HCT116 (cell line): ENCODE results near the gene IGFLR1.

Experiments used
- ATF3 ChIP-seq: IDR thresholded peaks from 2 replicates; pipeline ENCODE4 v1.6.1; 2012
- CTCF ChIP-seq, 3 experiments: fragments of 200-600 bp in 1 of 3; sonication (generic) in 1 of 3; IDR thresholded peaks in 2 of 3; conservative IDR thresholded peaks in 1 of 3; 2 replicates each; pipeline ENCODE4 v1.5.1; 2012 to 2017; ENCODE audit warnings: low read depth in 2 of 3, low read length in 2 of 3, antibody characterized with exemption in 1 of 3, borderline replicate concordance in 1 of 3, control low read depth in 1 of 3, mild to moderate bottlenecking in 1 of 3, mixed read lengths in 1 of 3, mixed run types in 1 of 3, moderate library complexity in 1 of 3; ENCODE audit not compliant: insufficient read depth in 1 of 3
- EGR1 ChIP-seq: IDR thresholded peaks from 2 replicates; pipeline ENCODE4 v1.6.1; 2012; ENCODE audit warnings: low read depth
- ELF1 ChIP-seq: IDR thresholded peaks from 2 replicates; pipeline ENCODE4 v1.6.1; 2012; ENCODE audit warnings: low read depth, borderline replicate concordance
- EZH2 ChIP-seq: fragments of 200-600 bp; sonication (generic); IDR thresholded peaks from 2 replicates; pipeline ENCODE4 v1.6.1; 2017; ENCODE audit warnings: antibody characterized with exemption, mixed run types
- EZH2phosphoT487 ChIP-seq: fragments of 200-600 bp; IDR thresholded peaks from 2 replicates; pipeline ENCODE4 v1.6.1; 2018; ENCODE audit warnings: antibody characterized with exemption, borderline replicate concordance
- POLR2A ChIP-seq: IDR thresholded peaks from 2 replicates; pipeline ENCODE4 v1.7.0; 2011; ENCODE audit warnings: borderline replicate concordance; ENCODE audit not compliant: insufficient read depth, insufficient read length; ENCODE audit errors: extremely low read depth
- POLR2AphosphoS5 ChIP-seq: IDR thresholded peaks from 2 replicates; pipeline ENCODE4 v1.6.1; 2011; ENCODE audit warnings: mild to moderate bottlenecking, low read depth, low read length, moderate library complexity
- REST ChIP-seq: IDR thresholded peaks from 2 replicates; pipeline ENCODE4 v1.6.1; 2012; ENCODE audit warnings: low read depth
- SIN3A ChIP-seq: IDR thresholded peaks from 2 replicates; pipeline ENCODE4 v1.6.1; 2012; ENCODE audit warnings: low read depth
- SP1 ChIP-seq: IDR thresholded peaks from 2 replicates; pipeline ENCODE4 v1.6.1; 2012; ENCODE audit warnings: low read depth
- YY1 ChIP-seq: IDR thresholded peaks from 2 replicates; pipeline ENCODE4 v1.6.1; 2011; ENCODE audit warnings: low read length, low read depth, moderate library complexity, mild to moderate bottlenecking; ENCODE audit not compliant: insufficient replicate concordance; ENCODE audit errors: extremely low read depth
- ZFX ChIP-seq: fragments of 450-650 bp; IDR thresholded peaks from 2 replicates; pipeline ENCODE4 v1.6.1; 2017
- ZNF274 ChIP-seq: fragments of 200-500 bp; sonication (Bioruptor generic); IDR thresholded peaks from 2 replicates; pipeline ENCODE4 v1.6.1; 2014; ENCODE audit warnings: mild to moderate bottlenecking, low read depth, low read length, inconsistent platforms

- no peak for TF ChIP-seq EZH2
- TF ChIP-seq POLR2AphosphoS5: no peak
- no peak for TF ChIP-seq CTCF (IDR thresholded peaks at IDR 0.05 in 2 of 3, conservative IDR thresholded peaks at IDR 0.05 in 1 of 3; ENCODE audit: borderline replicate concordance in 1 of 3, insufficient read depth in 1 of 3, low read depth in 2 of 3, low read length in 2 of 3)
- TF ChIP-seq POLR2A: no peak
- no peak for TF ChIP-seq YY1
- no peak for TF ChIP-seq SP1
- no peak for TF ChIP-seq ATF3
- TF ChIP-seq REST: no peak
- TF ChIP-seq EZH2phosphoT487: no peak
- TF ChIP-seq ELF1: no peak
- no peak for TF ChIP-seq SIN3A
- no peak for TF ChIP-seq EGR1
- TF ChIP-seq ZFX: no peak
- TF ChIP-seq ZNF274: no peak
These were observed 14.4 kb upstream of the IGFLR1 start, which contains the start of gene HSPB6 for GRCh38 chr19:35756377-35757230.
